Measurements from ENCODE around the gene MYO15A.
A peak's percentile ranks its signal among the peaks of the same experiment; 100 is the strongest.
"Not testable (repeated sequence)": the region's sequence is repeated elsewhere in the genome, so short reads cannot be mapped to it uniquely, and the experiment has no call there.

The MYO15A gene

DNA sequence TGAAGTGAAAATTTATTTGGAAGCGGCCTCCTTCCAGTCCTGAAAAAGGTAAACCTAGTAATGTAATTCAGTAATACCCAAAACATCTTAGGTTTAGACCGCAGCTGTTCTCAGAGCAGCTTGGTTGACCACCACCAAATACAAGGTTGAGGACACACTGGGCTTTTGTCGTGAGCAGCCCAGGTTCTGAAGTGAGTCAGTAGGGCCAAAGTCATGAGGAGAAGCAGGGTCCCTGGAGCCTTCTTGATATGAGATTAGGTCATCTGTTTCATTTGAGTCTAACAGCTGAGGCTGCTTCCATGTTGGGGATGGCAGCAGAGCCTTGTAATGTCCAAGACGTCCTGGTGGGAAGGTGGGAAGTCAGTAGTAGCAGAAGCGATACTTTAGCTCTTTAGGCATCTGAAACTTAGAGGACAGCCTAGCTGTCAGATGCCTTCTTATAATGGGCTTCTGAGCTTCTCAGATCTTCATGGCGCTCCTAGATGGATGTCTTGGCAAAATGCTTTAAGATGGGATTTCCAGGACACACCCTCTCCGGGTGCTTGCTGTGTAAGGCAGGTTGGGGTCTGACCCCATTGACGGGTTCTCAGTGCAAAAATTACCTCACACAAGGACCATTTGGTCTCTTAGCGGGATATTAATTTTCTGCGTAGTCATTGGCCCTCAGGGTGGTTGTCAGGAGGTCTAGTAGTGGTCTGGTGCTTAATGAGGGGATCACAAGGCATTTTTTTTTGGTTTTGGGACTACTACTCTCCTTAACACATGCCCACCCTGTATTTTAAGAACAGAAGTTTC is 77.5 kb downstream of the MYO15A start:
- DNase-seq = no peak

DNA sequence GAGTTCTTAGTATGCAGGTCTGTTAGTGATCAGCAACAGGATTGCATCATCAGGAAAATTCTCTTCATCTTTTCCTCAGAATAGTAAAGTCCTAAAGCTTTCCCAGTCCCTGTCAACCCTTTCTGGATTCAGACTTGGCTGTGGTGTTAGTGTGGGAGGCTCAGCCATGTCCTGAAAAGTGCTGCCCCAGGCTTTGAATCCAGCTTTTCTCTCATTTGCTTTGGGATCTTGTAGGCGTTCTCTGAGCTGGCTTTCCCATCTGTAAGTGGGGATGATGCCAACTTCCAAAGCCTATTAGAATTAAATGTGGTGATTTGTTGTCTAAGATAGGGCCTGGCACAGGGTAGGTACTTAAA is 78.0 kb downstream of the MYO15A start:
- no peak for DNase-seq

DNA sequence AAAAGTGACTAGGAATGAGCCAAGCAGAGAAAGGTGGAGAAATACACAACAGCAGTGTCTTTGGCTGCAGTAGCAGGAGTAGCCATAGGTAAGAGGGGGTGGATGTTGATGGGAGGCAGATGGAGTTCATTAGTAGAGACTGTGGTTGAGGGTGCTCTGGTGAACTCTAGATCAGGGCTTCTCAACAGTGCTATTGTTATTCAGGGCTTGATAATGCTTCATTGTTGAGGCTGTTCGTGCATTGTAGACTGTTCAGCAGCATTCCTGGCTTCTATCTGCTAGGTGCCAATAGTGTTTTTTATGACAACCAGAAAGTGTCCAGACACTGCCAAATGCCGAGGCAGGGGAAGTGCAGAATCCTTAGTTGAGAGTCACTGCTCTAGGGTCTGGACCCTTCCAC is 78.7 kb downstream of the MYO15A start:
- DNase-seq = no peak

DNA sequence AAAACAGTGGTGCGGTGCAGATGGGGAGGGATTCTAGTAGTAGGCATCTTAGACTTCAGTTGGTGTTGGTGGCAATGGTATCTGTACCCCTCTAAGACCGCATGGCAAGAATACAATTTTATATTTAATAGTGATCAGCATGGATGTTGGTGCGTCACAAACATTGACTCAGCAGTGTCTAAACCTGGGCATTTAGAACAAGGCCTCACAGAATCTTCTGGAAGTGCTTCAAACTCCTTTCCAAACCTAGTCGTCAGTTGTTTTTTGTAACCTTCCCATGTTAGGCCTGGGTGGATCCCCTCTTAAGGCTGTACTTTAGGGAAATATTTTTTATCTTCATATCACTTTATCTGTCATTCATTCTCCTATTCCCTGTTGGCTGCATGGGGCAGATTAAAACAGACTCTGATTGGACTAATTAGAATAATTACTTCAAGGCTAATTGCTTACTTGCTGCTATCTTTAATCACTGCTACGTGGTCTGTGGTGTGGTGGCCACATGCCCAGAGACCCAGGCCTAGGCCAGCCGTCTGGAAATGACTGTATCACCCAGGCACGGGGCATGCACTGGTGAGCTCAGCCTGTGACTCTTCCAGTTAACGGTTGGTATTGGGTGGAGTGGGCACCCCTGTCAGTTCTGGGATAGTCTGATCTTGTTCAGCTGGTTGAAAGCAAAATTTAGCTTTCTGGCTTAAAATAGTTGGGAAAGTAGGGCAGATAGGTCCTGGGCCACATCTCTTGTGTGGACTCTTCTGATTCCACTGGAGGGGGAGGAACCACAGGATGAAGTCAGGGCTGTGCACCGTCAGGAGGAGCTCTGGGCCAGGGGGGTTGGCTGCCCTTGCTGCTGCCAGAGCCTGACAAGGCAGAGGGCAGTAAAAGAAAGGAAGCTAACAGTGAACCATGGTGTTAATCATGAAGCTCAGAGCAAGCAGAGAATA is 79.5 kb downstream of the MYO15A start:
- no peak for DNase-seq

DNA sequence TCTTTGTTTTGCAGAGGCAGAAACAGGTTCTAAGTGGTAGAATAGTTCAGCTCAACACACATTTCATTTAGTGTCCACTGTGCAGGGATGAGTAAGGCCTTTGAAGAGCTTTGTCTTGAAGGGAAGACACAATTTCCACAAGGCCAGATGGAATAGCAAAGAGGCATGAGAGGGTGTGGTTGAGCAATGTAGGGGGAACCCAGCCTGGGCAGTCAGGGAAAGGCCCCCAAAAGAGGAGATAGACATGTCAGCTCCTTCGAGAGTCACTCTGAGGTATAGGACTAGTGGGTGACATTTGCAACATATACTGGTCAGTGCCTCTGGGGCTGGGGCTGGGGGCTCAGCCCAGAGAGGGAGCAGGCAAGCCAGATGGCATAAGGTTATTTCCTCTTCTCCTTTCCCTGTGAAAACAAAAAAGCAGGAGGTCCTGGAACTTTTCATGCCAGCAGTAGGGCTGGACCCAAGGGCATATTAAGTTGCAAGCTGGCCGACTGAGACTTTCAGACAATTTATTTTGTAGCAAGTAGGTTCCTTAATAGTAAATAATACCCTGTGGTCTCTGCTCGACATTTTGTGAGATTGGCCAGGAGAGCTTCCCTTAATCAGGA is 82.2 kb downstream of the MYO15A start:
- DNase-seq = no peak

DNA sequence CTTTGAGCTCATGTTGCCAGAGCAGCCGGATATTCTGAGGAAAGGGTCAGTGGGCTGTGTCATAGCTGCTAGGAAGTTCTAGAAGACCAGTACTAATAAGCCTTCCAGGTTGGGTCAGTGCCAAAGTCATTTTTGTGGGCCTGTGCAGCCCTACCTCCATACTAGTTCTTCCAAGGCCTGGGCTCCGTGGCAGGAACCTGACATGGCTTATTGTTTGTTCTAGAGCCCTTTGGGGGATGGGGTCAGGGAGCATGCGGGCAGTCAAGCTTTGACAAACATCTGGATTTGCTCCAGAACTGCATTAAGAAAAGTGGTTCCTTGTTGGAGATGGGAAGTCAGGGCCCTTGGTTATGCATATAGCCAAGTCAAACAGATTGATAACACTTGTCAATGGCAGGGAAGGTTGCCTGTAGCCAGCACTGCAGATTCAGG is 82.7 kb downstream of the MYO15A start:
- no peak for DNase-seq

DNA sequence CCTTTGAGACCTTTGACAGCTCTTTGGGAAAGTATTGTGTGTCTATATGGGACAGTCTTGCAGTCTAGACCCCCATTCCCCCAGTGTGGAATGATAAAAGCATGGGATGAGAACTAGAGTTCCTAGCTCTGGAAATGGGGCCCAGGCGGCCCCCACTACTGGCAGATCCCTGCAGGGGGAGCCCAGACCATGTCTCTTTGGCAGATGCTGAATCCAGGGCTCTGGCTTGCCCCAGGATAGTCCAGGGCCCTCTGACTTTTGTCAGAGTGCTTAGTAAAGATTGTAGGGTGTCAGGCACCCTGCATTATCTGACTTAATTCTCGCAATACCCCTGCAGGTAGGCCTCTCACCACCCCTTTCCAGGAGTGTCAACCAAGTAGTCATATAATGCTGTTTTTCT is 83.4 kb downstream of the MYO15A start:
- DNase-seq = no peak

DNA sequence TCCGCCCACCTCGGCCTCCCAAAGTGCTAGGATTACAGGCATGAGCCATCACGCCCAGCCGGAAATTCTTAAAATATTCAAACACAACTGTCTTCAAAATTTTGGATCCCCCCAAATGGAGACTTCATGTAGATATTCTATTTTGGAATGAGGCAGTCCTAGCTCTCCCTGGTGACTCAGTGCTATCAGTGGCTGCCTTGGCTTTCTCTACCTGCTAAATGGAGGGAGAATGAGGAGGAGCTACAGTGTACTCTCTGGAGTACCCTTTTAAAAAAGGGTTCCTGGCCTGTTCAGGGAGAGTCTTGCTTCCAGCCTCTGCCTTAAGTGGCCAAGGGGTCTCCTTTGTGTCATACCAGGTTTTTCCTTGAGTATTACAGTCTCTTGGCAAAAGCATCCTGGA is 85.8 kb downstream of the MYO15A start:
- no peak for DNase-seq

DNA sequence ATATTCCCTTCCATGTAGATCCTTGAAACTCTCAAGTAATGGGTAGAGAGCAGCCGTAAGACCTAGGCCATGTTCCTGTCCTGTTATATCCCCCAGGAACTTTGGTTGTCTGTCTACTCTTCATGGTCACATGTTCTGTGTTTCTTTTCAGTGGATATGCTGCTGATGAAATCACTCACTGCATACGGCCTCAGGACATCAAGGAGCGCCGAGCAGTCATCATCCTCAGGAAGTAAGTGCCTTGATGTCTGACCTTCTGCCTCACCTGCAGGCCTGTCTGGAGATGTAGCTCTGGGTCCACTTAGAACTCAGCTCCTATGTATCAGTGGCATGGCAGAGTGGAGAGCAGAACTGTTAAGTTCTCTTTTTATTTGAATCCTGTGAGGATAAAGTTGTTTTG is 86.2 kb downstream of the MYO15A start:
- no peak for DNase-seq

DNA sequence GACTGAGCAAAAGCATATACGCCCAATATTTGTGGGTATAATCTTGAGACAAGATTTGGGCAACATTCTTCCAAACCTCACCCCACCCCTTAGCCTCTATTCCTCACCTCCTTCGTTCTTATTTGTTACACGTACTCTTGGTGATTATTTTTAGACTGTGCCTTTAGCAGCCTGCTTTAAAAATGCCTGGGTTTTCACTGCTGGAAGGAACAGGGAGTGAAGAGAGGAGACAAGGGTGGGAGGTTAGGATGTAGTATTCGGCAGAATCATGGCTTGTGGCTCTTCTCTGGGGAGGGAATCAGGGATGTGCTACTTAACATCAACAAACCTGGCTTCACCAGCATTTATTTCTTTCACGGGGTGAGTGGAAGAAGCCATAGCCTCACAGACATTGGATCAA is 86.7 kb downstream of the MYO15A start:
- no peak for DNase-seq

DNA sequence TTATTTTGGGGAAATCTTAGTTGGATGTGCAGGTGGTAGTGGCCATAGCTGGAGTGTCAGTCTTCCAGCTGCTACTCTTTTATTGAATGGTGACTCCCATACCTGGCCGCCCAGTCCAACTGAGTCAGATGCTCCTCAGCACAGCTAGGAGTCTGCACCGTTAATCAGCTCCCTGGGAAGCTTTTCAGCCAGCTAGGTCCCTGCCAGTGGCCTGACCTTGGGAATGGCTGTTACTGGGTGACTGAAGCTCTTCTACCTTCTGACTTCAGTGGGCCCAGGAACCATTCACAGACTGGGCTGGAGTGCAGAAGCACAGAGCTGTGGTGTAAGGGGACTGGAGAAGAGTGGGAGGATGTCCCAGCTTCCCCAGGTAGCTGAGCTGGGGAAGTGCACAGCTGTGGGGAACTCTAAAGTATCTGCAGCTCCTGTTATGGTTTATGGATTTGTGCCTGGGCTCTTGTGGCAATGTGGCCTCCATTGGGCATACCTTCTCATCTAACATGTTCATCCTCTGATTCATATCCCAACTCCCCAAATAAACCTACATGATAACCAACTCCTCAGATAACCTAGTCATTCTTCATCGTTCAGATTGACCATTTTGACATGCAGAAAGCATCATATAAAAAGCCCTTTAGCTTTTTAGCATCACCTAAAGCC is 89.1 kb downstream of the MYO15A start:
- no peak for DNase-seq

DNA sequence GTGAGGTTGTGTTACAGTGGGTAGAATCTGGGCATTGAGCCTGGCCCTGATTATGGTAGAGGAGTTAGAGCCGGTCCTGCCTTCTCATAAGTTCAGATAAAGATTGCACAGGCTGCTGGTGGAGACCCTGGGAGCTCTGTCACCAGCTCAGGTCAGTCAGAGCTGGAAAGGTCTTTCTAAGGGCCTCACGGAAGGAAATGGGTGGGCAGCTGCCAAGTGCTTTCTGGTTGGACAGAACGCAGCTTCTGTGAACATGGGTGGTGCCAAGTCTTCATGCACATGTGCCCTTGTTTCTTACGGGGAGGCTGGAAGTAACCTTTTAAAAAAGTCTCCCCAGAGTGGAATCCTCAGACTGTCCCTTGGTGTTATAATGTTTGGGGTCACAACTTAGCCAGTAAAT is 90.0 kb downstream of the MYO15A start:
- DNase-seq = no peak

DNA sequence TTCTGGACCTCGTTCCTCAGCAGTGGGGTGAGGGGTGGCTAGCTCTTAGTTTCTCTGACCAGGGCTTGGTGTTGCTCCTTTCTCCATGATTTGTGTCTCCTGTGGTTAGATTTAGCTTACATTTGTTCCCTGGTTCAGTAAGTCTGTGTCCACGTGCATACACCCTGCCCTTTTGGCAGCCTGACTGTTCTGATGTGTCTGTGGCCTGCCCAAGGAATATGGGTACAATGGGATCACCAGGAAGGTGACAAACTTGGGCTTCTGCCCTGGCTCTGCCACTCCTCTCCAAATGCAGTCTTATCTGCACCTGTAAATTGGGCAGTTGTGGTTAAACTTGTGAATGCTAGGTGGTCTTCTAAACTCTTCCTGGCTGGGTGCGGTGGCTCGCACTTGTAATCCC is 92.6 kb downstream of the MYO15A start:
- no peak for DNase-seq

DNA sequence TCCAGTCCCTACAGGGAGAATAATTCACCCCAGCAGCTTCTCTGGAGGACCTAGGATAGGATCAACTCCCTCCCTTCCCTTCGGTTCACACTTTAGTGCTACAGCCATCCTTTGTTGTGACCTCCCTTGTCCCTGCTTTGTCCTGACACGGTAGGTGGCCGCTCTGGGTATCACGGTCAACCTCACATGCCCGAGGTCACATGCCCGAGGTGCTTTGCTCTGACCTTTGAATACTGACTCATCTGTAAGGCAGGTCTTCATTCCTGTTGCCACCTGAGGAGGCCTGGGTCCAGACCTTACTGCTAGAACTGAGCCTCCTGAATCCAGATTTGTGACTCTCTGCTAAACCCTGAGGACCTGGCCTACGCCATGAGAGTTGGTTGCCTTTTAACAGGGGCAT is 94.8 kb downstream of the MYO15A start:
- no peak for DNase-seq

DNA sequence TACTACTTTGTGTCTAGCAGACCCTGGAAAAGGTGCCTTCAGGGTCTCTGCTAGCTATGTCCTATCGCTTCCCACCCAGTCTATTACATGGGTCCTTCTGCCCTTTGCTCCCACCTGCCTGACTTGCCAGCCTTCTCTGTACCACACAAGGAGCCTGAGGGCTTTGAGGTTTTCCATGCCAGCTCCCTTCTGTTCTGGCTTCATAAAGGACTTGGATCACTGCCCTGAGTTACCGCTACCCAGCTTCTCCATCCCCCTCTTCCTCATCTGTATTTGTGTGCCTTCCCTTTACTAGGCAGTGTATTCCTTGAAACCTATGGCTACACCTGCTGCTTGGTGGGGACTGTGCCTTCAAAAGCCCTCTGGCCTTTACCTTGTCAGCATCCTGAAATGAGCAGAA is 97.3 kb downstream of the MYO15A start:
- DNase-seq = no peak

DNA sequence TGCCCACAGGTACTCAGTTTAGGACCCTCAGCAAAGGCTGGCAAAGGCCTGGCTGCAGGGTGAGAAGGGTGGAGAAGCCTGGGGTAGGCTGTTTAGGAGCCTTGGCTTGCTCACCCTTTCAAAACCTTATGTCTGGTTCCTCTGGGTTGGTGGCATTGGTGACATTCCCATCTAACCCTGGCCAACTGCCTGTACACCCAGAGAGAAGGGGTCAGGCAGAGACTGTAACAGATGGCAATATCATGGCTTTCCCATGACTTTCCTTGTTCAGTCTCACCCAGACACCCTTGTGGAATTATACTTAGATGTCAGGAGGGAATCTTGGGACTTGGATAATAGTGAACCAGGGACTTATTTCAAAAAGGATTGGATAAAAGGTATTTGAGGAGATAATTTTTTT is 98.4 kb downstream of the MYO15A start:
- no peak for DNase-seq

DNA sequence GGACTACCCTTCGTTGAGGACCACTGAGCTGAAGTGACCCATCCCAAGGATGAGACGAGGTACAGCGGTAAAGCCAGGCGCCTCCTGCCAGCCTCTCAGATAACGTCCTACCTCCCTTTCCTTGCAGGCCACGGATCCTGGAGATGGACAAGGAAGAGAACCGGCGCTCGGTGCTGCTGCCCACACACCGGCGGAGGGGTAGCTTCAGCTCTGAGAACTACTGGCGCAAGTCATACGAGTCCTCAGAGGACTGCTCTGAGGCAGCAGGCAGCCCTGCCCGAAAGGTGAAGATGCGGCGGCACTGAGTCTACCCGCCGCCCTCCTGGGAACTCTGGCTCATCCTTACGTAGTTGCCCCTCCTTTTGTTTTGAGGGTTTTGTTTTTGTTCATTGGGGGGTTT is 99.5 kb downstream of the MYO15A start:
- no peak for DNase-seq

DNA sequence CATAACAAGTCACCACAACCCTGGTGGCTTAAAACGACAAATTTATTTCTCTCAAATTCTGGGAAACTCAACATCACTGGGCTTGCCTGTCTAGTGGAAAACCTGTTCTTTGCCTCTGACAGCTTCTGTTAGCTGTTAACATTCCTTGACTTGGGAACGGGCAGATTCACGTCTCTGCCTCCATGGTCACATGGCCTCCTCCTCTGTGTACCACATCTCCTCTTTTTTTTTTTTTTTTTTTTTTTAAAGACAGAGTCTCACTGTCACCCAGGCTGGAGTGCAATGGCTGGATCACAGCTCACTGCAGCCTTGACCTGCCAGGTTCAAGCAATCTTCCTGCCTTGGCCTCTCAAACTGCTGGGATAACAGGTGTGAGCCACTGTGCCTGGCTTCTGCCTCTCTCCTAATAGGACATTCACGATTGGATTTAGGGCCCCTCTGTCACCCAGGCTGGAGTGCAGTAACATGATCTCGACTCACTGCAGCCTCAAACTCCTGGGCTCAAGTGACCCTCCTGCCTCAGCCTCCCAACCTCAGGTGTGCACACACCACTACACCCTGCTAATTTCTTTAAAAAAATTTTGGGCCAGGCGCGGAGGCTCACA is 105.2 kb downstream of the MYO15A start:
- DNase-seq = no peak

DNA sequence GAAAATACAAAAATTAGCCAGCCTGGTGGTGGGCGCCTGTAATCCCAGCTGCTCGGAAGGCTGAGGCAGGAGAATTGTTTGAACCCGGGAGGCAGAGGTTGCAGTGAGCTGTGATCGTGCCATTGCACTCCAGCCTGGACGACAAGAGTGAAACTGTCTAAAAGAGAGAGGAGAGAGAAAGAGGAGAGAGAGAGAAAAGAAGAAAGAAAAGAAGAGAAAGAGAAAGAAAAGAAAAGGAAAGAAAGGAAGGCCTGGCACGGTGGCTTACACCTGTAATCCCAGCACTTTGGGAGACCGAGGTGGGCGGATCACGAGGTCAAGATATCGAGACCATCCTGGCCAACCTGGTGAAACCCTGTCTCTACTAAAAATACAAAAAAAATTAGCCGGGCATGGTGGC is 108.3 kb downstream of the MYO15A start:
- not testable (repeated sequence) for DNase-seq

DNA sequence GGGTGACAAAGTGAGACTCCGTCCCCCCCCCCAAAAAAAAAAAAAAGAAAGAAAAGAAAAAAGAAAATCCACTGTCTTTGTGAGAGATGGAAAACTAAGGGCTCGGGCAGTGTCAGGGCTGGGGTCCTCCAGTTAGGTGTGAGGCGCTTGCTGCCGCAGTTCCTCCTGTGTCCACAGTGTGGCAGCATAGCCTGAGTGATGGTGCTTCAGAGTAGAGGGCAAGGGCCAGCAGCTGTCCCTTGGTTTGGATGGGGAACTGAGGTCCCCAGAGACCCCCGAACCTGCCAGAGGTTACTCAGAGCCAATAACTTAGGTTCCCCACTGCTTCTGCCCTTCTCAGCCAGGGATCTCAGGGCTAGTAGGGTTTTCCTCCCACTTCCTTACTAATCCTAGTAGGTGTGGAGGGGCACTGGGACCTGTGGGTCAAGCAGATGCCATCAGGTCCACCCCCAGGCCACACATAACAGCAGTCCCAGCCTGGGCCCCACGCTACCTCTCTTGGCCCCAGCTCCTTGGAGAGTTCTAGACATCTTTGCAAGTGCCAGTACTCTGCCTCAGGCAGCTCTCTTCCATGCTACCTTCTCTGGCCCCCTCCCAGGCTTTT is 109.0 kb downstream of the MYO15A start:
- DNase-seq = peak; percentile 39

DNA sequence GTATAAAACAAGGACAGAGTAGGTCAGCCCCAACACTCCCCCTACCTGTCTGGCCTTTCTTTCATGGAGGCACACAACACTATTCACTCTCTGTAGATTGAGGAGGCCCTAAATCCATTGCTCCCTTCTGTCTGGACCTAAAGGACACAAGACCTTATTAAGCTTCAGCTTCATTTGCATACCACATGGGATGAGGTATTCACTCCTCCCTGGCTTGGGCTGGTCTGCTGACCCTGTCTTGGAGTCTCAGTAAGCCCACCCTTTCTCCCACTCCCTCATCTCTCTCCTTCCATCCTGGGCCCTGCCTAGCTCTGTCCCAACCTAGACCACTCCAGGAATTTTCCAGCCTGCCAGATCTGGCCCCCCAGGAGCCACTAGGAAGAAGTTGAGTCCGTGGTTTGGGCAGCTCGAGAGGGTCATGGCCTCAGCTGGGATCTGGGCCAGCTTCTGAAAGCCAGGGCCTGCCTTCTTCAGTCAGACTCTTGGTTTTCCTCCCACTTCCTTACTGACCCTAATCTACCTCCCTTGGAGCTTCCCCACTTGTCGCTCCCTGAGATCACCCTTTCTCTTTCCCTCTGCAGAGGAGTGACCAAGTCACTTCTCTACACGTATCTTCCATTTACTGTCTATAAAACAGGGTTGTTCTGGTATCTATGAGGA is 110.3 kb downstream of the MYO15A start:
- no peak for DNase-seq

DNA sequence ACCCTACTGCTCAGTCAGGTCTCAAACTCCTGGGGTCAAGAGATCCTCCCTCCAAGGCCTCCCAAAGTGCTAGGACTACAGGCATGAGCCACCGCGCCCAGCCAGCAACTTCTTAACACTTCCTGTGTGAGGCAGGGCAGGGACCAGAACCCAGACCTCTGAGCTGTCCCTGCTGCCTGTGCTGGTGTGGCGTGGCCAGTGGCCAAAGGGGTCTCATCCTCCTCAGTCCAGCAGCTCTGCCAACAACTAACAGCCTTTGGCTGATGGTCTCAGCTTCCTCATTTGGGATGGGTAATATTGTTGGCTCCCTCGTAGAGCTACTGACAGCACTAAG is 115.5 kb downstream of the MYO15A start:
- DNase-seq = no peak

Data from NCI-H510A treated with DMSO at 0.1 percent for 48 hours (cell line).